Islet precursor cell (in vitro differentiated cells): ENCODE measurements around the gene RHOXF1.
"Not testable (repeated sequence)": the region's sequence is repeated elsewhere in the genome, so short reads cannot be mapped to it uniquely, and the experiment has no call there.

Experiments used
- DNase-seq: peaks from one replicate; pipeline ENCODE4 v3.0.0-alpha.2; 2018

RHOXF1 gene

GRCh38 chrX:120077590-120077989, 38.1 kb downstream of the RHOXF1 start, which contains the start of gene RHOXF2B:
Gene RHOXF2B, minus strand, starts transcription at chrX:120077690. Its CDS starts 138 bp downstream, at chrX:120077552.
- DNase-seq = not testable (repeated sequence)

DNA sequence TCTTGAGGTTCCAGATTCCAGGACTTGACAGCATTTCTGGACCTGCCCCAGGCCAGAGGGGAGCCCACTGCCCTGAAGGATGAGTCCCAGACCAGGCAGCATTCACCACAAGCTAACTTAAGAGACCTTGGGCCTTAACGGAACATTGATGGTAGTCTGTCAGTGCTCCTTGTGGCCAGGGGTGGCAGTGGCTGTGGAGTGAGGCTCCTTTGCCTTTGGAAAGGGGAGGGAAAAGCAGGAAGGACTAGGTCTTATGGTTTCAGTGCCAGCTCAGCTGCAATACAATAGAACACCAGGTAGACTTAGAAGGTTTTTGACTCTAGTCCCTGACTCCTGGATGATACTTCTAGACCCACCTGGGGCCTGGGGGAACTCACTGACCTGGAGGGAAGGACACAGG, 49.5 kb downstream of the RHOXF1 start:
- DNase-seq = not testable (repeated sequence)
